ENCODE results near the gene GLRA3. TPM values are rescaled to one million over a fixed set of nuclear protein-coding genes. Genes with fewer than 3 reads are reported as not detected.

The GLRA3 gene
- total and polyA plus RNA-seq, 2 donors (not counting 3 experiments of a cell fraction or from before 2014, with no cell fraction given), result not detected

DNA sequence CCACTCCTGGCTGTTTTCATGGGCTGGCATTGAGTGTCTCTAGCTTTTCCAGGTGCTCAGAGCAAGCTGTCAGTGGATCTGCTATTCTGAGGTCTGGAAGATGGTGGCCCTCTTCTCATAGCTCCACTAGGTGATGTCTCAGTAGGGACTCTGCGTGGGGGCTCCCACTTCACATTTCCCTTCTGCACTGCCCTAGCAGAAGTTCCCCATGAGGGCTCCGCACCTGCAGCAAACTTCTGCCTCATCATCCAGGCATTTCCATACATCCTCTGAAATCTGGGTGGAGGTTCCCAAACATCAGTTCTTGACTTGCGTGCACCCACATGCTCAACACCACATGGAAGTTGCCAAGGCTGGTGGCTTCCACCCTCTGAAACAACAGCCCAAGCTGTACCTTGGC, 13.8 kb downstream of the GLRA3 start:
- Histone ChIP-seq H3K27me3 (ENCODE audit: control insufficient read depth in 2 of 2, insufficient read depth in 2 of 2, low read length in 2 of 2) (no peaks in the 10 kb centered on the region), H4K20me1 (replicated peaks; ENCODE audit: control insufficient read depth, extremely low read depth, insufficient read depth, low read length) (no peaks in the 10 kb centered on the region), H3K27ac (ENCODE audit: insufficient read depth, low read depth, low read length) (no peak overlapping the region), H3K36me3 (ENCODE audit: control insufficient read depth in 2 of 2, extremely low read depth in 1 of 2, insufficient read depth in 2 of 2, low read length in 2 of 2) (no peaks in the 10 kb centered on the region), H2AFZ (ENCODE audit: low read depth, low read length) (no peak overlapping the region), H3K4me1 (ENCODE audit: control insufficient read depth, extremely low read depth, insufficient read depth, low read length) (no peaks in the 10 kb centered on the region), H3K4me2 (ENCODE audit: insufficient read depth, low read length) (no peak overlapping the region), H3K9me3 (replicated peaks; ENCODE audit: control insufficient read depth, insufficient read depth, low read length) (no peaks in the 10 kb centered on the region), H3K79me2 (ENCODE audit: control insufficient read depth, insufficient read depth, low read length) (no peaks in the 10 kb centered on the region), H3K9me1 (replicated peaks; ENCODE audit: control insufficient read depth, extremely low read depth, insufficient read depth, low read length) (no peaks in the 10 kb centered on the region), H3K9ac (replicated peaks; ENCODE audit: extremely low read depth, insufficient read depth, low read length) (no peak overlapping the region), H3K4me3 (replicated peaks in 1 of 3; ENCODE audit: insufficient read depth in 1 of 3, low read depth in 1 of 3, low read length in 3 of 3) (no peak overlapping the region)
- CTCF ChIA-PET, result no interaction called here
- POLR2A ChIA-PET, result no interaction called here
- TF ChIP-seq GATA2 (IDR thresholded peaks at IDR 0.05; ENCODE audit: insufficient read depth, insufficient read length, low read depth, low read length), result no peak
- TF ChIP-seq, protein P1, sequence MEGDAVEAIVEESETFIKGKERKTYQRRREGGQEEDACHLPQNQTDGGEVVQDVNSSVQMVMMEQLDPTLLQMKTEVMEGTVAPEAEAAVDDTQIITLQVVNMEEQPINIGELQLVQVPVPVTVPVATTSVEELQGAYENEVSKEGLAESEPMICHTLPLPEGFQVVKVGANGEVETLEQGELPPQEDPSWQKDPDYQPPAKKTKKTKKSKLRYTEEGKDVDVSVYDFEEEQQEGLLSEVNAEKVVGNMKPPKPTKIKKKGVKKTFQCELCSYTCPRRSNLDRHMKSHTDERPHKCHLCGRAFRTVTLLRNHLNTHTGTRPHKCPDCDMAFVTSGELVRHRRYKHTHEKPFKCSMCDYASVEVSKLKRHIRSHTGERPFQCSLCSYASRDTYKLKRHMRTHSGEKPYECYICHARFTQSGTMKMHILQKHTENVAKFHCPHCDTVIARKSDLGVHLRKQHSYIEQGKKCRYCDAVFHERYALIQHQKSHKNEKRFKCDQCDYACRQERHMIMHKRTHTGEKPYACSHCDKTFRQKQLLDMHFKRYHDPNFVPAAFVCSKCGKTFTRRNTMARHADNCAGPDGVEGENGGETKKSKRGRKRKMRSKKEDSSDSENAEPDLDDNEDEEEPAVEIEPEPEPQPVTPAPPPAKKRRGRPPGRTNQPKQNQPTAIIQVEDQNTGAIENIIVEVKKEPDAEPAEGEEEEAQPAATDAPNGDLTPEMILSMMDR (IDR thresholded peaks at IDR 0.05; ENCODE audit: extremely low read depth in 1 of 2, insufficient read depth in 1 of 2, low read depth in 1 of 2, low read length in 2 of 2), result no peak
- no peak for TF ChIP-seq EZH2 (IDR thresholded peaks at IDR 0.05; ENCODE audit: borderline replicate concordance, low read depth, low read length, severe bottlenecking)
- TF ChIP-seq FOS (IDR thresholded peaks at IDR 0.05; ENCODE audit: borderline replicate concordance, insufficient read depth, low read length), result no peak
- no peak for TF ChIP-seq JUN (IDR thresholded peaks at IDR 0.05; ENCODE audit: borderline replicate concordance, insufficient read depth, insufficient read length, low read depth)
- dilution Hi-C loops (cut with MboI; ENCODE audit: extremely low pct_ligation_motif_present, low sequenced_read_pairs) (no loop called here), intact Hi-C loops (cut with micrococcal nuclease) (no loop called here)
- DNase-seq (ENCODE audit: low read depth, low spot score), result no peak
- no peak for FAIRE-seq
- no TSS peak for BruUV-seq (replicated peaks)

GRCh38 chr4:174813292-174813691, 15.8 kb downstream of the GLRA3 start:
- Histone ChIP-seq H3K27me3 (ENCODE audit: control insufficient read depth in 2 of 2, insufficient read depth in 2 of 2, low read length in 2 of 2) (no peaks in the 10 kb centered on the region), H3K4me1 (ENCODE audit: control insufficient read depth, extremely low read depth, insufficient read depth, low read length) (no peaks in the 10 kb centered on the region), H3K36me3 (ENCODE audit: control insufficient read depth in 2 of 2, extremely low read depth in 1 of 2, insufficient read depth in 2 of 2, low read length in 2 of 2) (no peaks in the 10 kb centered on the region), H3K9me3 (replicated peaks; ENCODE audit: control insufficient read depth, insufficient read depth, low read length) (no peaks in the 10 kb centered on the region), H4K20me1 (replicated peaks; ENCODE audit: control insufficient read depth, extremely low read depth, insufficient read depth, low read length) (no peaks in the 10 kb centered on the region), H3K4me3 (replicated peaks in 1 of 3; ENCODE audit: insufficient read depth in 1 of 3, low read depth in 1 of 3, low read length in 3 of 3) (no peak overlapping the region), H2AFZ (ENCODE audit: low read depth, low read length) (no peak overlapping the region), H3K9ac (replicated peaks; ENCODE audit: extremely low read depth, insufficient read depth, low read length) (no peak overlapping the region), H3K4me2 (ENCODE audit: insufficient read depth, low read length) (no peak overlapping the region), H3K9me1 (replicated peaks; ENCODE audit: control insufficient read depth, extremely low read depth, insufficient read depth, low read length) (no peaks in the 10 kb centered on the region), H3K27ac (ENCODE audit: insufficient read depth, low read depth, low read length) (no peak overlapping the region), H3K79me2 (ENCODE audit: control insufficient read depth, insufficient read depth, low read length) (no peaks in the 10 kb centered on the region)
- FAIRE-seq (no peak), DNase-seq (ENCODE audit: low read depth, low spot score) (no peak)
- intact Hi-C loops (cut with micrococcal nuclease) (no loop called here), dilution Hi-C loops (cut with MboI; ENCODE audit: extremely low pct_ligation_motif_present, low sequenced_read_pairs) (no loop called here)
- ChIA-PET POLR2A (no interaction called here), CTCF (no interaction called here)
- TF ChIP-seq POLR2A (IDR thresholded peaks at IDR 0.05; ENCODE audit: low read depth, low read length) (no peak), MAX (IDR thresholded peaks at IDR 0.05; ENCODE audit: insufficient read depth, insufficient read length) (no peak), EZH2 (IDR thresholded peaks at IDR 0.05; ENCODE audit: borderline replicate concordance, low read depth, low read length, severe bottlenecking) (no peak), JUN (IDR thresholded peaks at IDR 0.05; ENCODE audit: borderline replicate concordance, insufficient read depth, insufficient read length, low read depth) (no peak), GATA2 (IDR thresholded peaks at IDR 0.05; ENCODE audit: insufficient read depth, insufficient read length, low read depth, low read length) (no peak), MYC (IDR thresholded peaks at IDR 0.05; ENCODE audit: low read depth, low read length) (no peak), FOS (IDR thresholded peaks at IDR 0.05; ENCODE audit: borderline replicate concordance, insufficient read depth, low read length) (no peak), POLR2AphosphoS5 (IDR thresholded peaks at IDR 0.05; ENCODE audit: insufficient read depth, low read depth, low read length) (no peak)
- TF ChIP-seq, protein P1 (IDR thresholded peaks at IDR 0.05; ENCODE audit: extremely low read depth in 1 of 2, insufficient read depth in 1 of 2, low read depth in 1 of 2, low read length in 2 of 2), result no peak
- no TSS peak for BruUV-seq (replicated peaks)
